ENCODE results near the gene SLC7A4.
A peak's percentile ranks its signal among the peaks of the same experiment; 100 is the strongest.

The SLC7A4 gene

GRCh38 chr22:20983081-20983771 is 49.1 kb downstream of the SLC7A4 start:
- no peak for DNase-seq

GRCh38 chr22:20982563-20982882 is 49.8 kb downstream of the SLC7A4 start:
- DNase-seq: no peak

- peak; percentile 77 for DNase-seq
Observed at GRCh38 chr22:20981787-20982562, 50.4 kb downstream of the SLC7A4 start, which contains the start of gene LZTR1. LZTR1 (plus strand) TSS chr22:20982297; CDS start chr22:20982372, 75 bp downstream.

GRCh38 chr22:20980938-20981722 is 51.2 kb downstream of the SLC7A4 start:
- DNase-seq: no peak

- no peak for DNase-seq
Observed at GRCh38 chr22:20980523-20980922, 51.8 kb downstream of the SLC7A4 start.

- no peak for DNase-seq
Observed at GRCh38 chr22:20979940-20980453, 52.4 kb downstream of the SLC7A4 start.

GRCh38 chr22:20979243-20979809 is 53.0 kb downstream of the SLC7A4 start:
- DNase-seq: peak; percentile 69

Measured in stimulated activated CD4-positive, alpha-beta T cell treated with anti-CD3 and anti-CD28 coated beads, Interleukin-4, amount 100 ng/mL, for 1 hour (primary cell).